Heart left ventricle (tissue), 13 donors: ENCODE measurements around the gene PRRT4.

Source experiments
- POLR2A ChIP-seq, 2 donors: fragments of 450-650 bp; IDR thresholded peaks; one replicate each; pipeline ENCODE4 v1.6.1; 2017; ENCODE audit warnings: antibody characterized with exemption in 2 of 2, mild to moderate bottlenecking in 2 of 2, moderate library complexity in 2 of 2
- TF ChIP-seq, protein P1 (sequence below), 12 donors: fragments of 200-600 bp; sonication (generic) in 4 of 12; IDR thresholded peaks; one replicate each; pipeline versions ENCODE4 v1.5.0 to v1.8.0; 2018 to 2022; ENCODE audit warnings: antibody characterized with exemption in 12 of 12, mild to moderate bottlenecking in 5 of 12
- donor health status: ischemic (EF 13 %, LVEDD 7.1; RV severe dilation, severe dysfunction).
- donor health status: DM: no; HTN: yes; CAD: no.
- donor health status: DM: no; HTN: no; CAD: no.
- donor health status: ischemic (EF 25% LVEDD 6.9; RV normal size, moderate dysfunction).
- donor health status: ischemic (EF 25% LVEDD 5.7; RV mildly dilated, moderate dysfunction).
- donor health status: ischemic (EF 35%, LVEDD 5.7; RV mildly dilated, moderate dysfunction).
- donor health status: nonischemic (EF 11% LVEDD 7.7; RV severe dilation, severe dysfunction).
- donor health status: DM: yes; HTN: yes; CAD: no.
- donor health status: PGD.
- donor health status: ischemic (EF 29% LVEDD 5.4; RV normal size, mild dysfunction).
- donor health status: nonischemic (EF 23%, LVEDD 6.1; RV moderate dilation, normal function).

- TF ChIP-seq, protein P1, sequence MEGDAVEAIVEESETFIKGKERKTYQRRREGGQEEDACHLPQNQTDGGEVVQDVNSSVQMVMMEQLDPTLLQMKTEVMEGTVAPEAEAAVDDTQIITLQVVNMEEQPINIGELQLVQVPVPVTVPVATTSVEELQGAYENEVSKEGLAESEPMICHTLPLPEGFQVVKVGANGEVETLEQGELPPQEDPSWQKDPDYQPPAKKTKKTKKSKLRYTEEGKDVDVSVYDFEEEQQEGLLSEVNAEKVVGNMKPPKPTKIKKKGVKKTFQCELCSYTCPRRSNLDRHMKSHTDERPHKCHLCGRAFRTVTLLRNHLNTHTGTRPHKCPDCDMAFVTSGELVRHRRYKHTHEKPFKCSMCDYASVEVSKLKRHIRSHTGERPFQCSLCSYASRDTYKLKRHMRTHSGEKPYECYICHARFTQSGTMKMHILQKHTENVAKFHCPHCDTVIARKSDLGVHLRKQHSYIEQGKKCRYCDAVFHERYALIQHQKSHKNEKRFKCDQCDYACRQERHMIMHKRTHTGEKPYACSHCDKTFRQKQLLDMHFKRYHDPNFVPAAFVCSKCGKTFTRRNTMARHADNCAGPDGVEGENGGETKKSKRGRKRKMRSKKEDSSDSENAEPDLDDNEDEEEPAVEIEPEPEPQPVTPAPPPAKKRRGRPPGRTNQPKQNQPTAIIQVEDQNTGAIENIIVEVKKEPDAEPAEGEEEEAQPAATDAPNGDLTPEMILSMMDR (IDR thresholded peaks at IDR 0.05), result no peak
- no peak for TF ChIP-seq POLR2A (IDR thresholded peaks at IDR 0.05)
Observed at GRCh38 chr7:128358233-128358632, 3.3 kb downstream of the PRRT4 start.
